Measurements from ENCODE around the gene MELTF. TPM values are rescaled to one million over a fixed set of nuclear protein-coding genes. Genes with fewer than 3 reads are reported as not detected.

MELTF gene
- total and polyA plus RNA-seq, 8 donors, result 4.0 to 8.4 (median 5.6) TPM

DNA sequence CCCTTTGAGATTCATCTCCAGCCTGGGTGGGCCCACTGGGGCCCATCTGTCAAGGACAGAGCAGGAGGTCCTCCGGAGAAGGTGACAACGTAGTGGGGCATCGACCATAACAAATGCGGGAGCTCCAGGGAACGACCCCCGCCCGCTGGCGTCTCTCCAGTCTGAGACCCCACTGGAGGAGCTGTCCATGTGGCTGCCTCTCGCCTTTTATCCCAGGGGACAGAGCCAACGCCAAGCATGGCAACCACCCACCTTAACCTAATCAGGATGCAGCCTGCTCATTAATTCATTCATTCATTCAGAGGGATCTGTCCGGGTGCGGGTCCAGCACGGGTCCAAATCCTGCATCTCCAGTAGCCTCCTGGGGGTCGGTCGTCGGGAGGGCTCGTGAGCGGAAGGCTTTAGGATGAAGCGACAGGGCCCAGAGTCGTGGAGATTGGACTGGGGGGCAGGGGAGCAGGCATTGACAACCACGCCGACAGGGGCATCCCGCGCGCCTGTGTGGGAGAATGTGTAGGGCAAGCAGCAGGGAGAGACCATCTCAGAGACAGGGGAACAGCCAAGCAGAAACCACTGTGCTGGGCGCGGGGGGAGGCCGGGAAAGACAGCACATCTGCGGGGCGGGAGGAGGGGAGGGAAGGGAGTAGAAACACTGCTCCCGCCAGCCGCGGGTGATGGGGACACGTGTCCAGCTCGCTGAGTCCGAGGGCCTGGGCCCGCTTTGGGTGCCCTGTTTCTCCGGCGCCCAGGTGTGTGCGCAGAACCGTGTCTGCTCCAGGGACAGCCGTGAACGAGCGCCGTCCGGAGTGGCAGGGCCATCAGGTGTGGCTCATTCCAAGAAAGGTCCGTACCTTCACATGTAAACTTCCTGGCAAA, 62.9 kb downstream of the MELTF start:
- ATAC-seq (no peak), DNase-seq (peak in 1 of 4 donors; percentile 17)
- no peaks in the 10 kb centered on the region for H3K9me3 ChIP-seq
- H3K27ac ChIP-seq, result no peak overlapping the region
- intact Hi-C loops (cut with DNase I), result loop anchor here in 1 of 2 donors (5.0 kb wide), 1 partner anchor 129 kb away; no protein-coding TSS in a partner anchor
- H3K36me3 ChIP-seq, result no peaks in the 10 kb centered on the region
- H3K4me3 ChIP-seq, result no peak overlapping the region
- TF ChIP-seq, protein P1, sequence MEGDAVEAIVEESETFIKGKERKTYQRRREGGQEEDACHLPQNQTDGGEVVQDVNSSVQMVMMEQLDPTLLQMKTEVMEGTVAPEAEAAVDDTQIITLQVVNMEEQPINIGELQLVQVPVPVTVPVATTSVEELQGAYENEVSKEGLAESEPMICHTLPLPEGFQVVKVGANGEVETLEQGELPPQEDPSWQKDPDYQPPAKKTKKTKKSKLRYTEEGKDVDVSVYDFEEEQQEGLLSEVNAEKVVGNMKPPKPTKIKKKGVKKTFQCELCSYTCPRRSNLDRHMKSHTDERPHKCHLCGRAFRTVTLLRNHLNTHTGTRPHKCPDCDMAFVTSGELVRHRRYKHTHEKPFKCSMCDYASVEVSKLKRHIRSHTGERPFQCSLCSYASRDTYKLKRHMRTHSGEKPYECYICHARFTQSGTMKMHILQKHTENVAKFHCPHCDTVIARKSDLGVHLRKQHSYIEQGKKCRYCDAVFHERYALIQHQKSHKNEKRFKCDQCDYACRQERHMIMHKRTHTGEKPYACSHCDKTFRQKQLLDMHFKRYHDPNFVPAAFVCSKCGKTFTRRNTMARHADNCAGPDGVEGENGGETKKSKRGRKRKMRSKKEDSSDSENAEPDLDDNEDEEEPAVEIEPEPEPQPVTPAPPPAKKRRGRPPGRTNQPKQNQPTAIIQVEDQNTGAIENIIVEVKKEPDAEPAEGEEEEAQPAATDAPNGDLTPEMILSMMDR (IDR thresholded peaks at IDR 0.05), result no peak
- no peaks in the 10 kb centered on the region for H3K27me3 ChIP-seq
- H3K4me1 ChIP-seq, result peaks cover 7 to 20% of the 10 kb centered on the region in 2 donors

DNA sequence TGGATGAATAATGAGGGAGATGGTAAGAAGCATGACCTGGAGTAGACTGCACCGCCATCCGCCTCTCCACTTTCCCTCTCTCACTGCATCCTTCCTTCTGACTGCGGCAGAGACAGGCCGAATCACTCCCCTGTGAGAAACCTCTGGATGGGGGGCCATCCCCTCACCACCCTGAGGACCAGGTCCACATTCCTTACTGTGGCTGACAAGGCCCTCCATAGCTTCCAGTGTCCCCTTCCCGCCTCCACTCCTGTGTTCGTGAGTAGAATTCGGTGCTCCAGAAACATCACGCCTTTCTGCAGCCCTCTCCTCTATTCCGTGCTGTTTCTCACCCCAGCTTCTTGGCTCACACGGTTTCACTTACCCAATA, 63.8 kb downstream of the MELTF start:
- no peak for DNase-seq
- TF ChIP-seq, protein P1 (IDR thresholded peaks at IDR 0.05), result no peak
- intact Hi-C loops (cut with DNase I), result loop anchor here in 1 of 2 donors (5.0 kb wide), 1 partner anchor 128 kb away; no protein-coding TSS in a partner anchor

DNA sequence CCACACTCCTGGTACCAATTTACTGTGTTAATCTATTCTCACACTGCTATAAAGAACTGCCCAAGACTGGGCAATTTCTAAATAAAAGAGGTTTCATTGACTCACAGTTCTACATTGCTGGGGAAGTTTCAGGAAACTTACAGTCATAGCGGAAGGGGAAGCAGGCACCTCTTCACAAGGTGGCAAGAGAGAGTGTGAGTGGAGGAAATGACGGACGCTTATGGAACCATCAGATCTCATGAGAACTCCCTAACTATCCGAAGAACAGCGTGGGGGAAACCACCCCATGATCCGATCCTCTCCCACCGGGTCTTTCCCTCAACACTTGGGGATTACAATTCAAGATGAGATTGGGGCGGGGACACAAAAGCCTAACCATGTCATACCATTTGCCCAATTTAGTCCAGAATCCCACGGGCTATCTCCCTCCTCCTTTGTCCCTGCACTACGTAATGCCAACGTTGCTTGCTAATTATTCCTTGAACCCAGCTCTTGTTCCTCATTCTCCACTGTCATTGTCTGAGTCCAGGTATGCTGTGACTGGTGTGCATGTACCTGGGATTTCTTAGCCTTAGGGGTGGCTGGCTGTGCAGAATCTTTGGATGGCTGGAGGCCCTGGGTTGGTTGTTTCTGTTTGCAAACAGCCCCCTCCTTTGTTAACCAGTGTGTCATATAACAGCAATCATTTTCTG, 64.4 kb downstream of the MELTF start:
- intact Hi-C loops (cut with DNase I), result loop anchor here in 1 of 2 donors (5.0 kb wide), 1 partner anchor 128 kb away; no protein-coding TSS in a partner anchor

More for the DNA sequence above, 63.8 kb downstream of the MELTF start:
- Histone ChIP-seq H3K36me3 (no peaks in the 10 kb centered on the region), H3K27ac (no peak overlapping the region), H3K27me3 (no peaks in the 10 kb centered on the region), H3K4me1 (peaks cover 7 to 20% of the 10 kb centered on the region in 2 donors), H3K9me3 (no peaks in the 10 kb centered on the region), H3K4me3 (no peak overlapping the region)
- ATAC-seq, result no peak

DNA sequence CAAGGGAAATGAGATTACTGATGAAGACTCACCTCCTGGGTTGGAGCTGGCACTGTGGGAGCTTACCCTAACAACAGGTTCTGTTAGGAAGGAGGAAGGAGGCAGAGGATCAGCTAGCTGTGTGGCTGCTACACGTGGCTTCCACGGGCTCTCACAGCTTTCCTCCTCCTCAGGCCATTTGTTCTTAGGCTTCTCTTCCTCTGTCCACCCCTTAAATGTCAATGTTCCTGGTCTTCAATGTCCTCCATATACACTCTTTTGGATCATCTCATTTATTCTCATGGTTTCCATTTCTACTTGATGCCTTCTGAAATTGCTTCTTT, 66.0 kb downstream of the MELTF start:
- ATAC-seq, result no peak

More for the DNA sequence above, 64.4 kb downstream of the MELTF start:
- Histone ChIP-seq H3K4me3 (no peak overlapping the region), H3K27me3 (no peaks in the 10 kb centered on the region), H3K36me3 (no peaks in the 10 kb centered on the region), H3K4me1 (peaks cover 7 to 20% of the 10 kb centered on the region in 2 donors), H3K27ac (no peak overlapping the region), H3K9me3 (no peaks in the 10 kb centered on the region)
- no peak for ATAC-seq
- TF ChIP-seq, protein P1 (IDR thresholded peaks at IDR 0.05), result no peak
- DNase-seq, result no peak

More for the DNA sequence above, 66.0 kb downstream of the MELTF start:
- H3K4me3 ChIP-seq, result no peak overlapping the region
- H3K9me3 ChIP-seq, result no peaks in the 10 kb centered on the region
- no peaks in the 10 kb centered on the region for H3K36me3 ChIP-seq
- H3K4me1 ChIP-seq, result peaks cover 7 to 16% of the 10 kb centered on the region in 2 donors
- no peak overlapping the region for H3K27ac ChIP-seq
- TF ChIP-seq, protein P1 (IDR thresholded peaks at IDR 0.05), result no peak
- no peak for DNase-seq
- intact Hi-C loops (cut with DNase I), result no loop called here
- no peaks in the 10 kb centered on the region for H3K27me3 ChIP-seq
